Mesendoderm (in vitro differentiated cells): ENCODE results near the gene SP100.
"Not testable (repeated sequence)": the region's sequence is repeated elsewhere in the genome, so short reads cannot be mapped to it uniquely, and the experiment has no call there.

Source experiments
- DNase-seq: peaks from one replicate; pipeline ENCODE4 v3.0.0; 2013
- H2AK5ac ChIP-seq: 2 replicates; pipeline ENCODE4 v1.6.1; 2013; ENCODE audit warnings: low read length, inconsistent platforms
- H2BK120ac ChIP-seq: 2 replicates; pipeline ENCODE4 v1.6.1; 2013; ENCODE audit warnings: low read depth, mild to moderate bottlenecking, low read length, moderate library complexity, mixed read lengths
- H2BK15ac ChIP-seq: replicated peaks from 2 replicates; pipeline ENCODE4 v1.6.1; 2013; ENCODE audit warnings: low read depth, mild to moderate bottlenecking, moderate library complexity
- H2BK5ac ChIP-seq: 2 replicates; pipeline ENCODE4 v1.6.1; 2013; ENCODE audit warnings: low read length, inconsistent platforms
- H3K18ac ChIP-seq: 2 replicates; pipeline ENCODE4 v1.6.1; 2013; ENCODE audit warnings: mild to moderate bottlenecking, low read length, mixed read lengths
- H3K23ac ChIP-seq: one replicate; pipeline ENCODE4 v1.6.1; 2013; ENCODE audit warnings: low read length
- H3K27ac ChIP-seq: 2 replicates; pipeline ENCODE4 v1.5.1; 2013; ENCODE audit warnings: low read depth, mild to moderate bottlenecking, inconsistent platforms, low read length, moderate library complexity
- H3K27me3 ChIP-seq: 2 replicates; pipeline ENCODE4 v1.6.1; 2013; ENCODE audit warnings: low read length, control low read depth, mild to moderate bottlenecking, inconsistent platforms; ENCODE audit not compliant: insufficient read depth, poor library complexity
- H3K36me3 ChIP-seq: 2 replicates; pipeline ENCODE4 v1.6.1; 2013; ENCODE audit warnings: low read length, inconsistent platforms; ENCODE audit not compliant: control insufficient read depth, insufficient read depth
- H3K4ac ChIP-seq: one replicate; pipeline ENCODE4 v1.6.1; 2013; ENCODE audit warnings: low read depth, mild to moderate bottlenecking, low read length, moderate library complexity
- H3K4me1 ChIP-seq: 2 replicates; pipeline ENCODE4 v1.6.1; 2013; ENCODE audit warnings: low read depth, low read length, inconsistent platforms; ENCODE audit not compliant: control insufficient read depth
- H3K4me2 ChIP-seq: 2 replicates; pipeline ENCODE4 v1.6.1; 2013; ENCODE audit warnings: low read length
- H3K4me3 ChIP-seq: 2 replicates; pipeline ENCODE4 v1.5.1; 2013; ENCODE audit warnings: mild to moderate bottlenecking, low read length
- H3K56ac ChIP-seq: one replicate; pipeline ENCODE4 v1.6.1; 2013; ENCODE audit warnings: low read length
- H3K79me1 ChIP-seq: 2 replicates; pipeline ENCODE4 v1.6.1; 2013; ENCODE audit warnings: low read length, inconsistent platforms
- H3K79me2 ChIP-seq: 2 replicates; pipeline ENCODE4 v1.6.1; 2013; ENCODE audit warnings: mild to moderate bottlenecking, low read length; ENCODE audit not compliant: control insufficient read depth, insufficient read depth
- H3K9ac ChIP-seq: 2 replicates; pipeline ENCODE4 v1.6.1; 2013; ENCODE audit warnings: low read length, inconsistent platforms
- H4K5ac ChIP-seq: one replicate; pipeline ENCODE4 v1.6.1; 2013; ENCODE audit warnings: low read length
- H4K8ac ChIP-seq: one replicate; pipeline ENCODE4 v1.6.1; 2013; ENCODE audit warnings: low read depth, mild to moderate bottlenecking, control low read depth, low read length, moderate library complexity
- WGBS: extraction: QIAGEN DNeasy Blood & Tissue Kit; methylation state at CpG from one replicate; pipeline ENCODE4 v1.1.7; 2013; ENCODE audit warnings: low lambda C conversion rate, missing lambda C conversion rate; ENCODE audit not compliant: insufficient coverage; ENCODE audit errors: extremely low coverage; 5-methylcytosine and 5-hydroxymethylcytosine counted together

Gene SP100

GRCh38 chr2:230400041-230400440 is 16.0 kb upstream of the SP100 start:
- Histone ChIP-seq H2BK15ac (no peak overlapping the region), H3K79me1 (no peaks in the 10 kb centered on the region), H4K5ac (no peak overlapping the region), H3K4ac (no peak overlapping the region), H3K79me2 (no peaks in the 10 kb centered on the region), H3K36me3 (no peaks in the 10 kb centered on the region), H3K27ac (no peak overlapping the region), H3K23ac (no peak overlapping the region), H3K4me3 (no peak overlapping the region), H3K56ac (no peak overlapping the region), H4K8ac (no peak overlapping the region), H2AK5ac (no peak overlapping the region), H3K18ac (no peak overlapping the region), H3K9ac (no peak overlapping the region), H2BK5ac (no peak overlapping the region), H3K4me1 (no peaks in the 10 kb centered on the region), H3K27me3 (no peaks in the 10 kb centered on the region), H3K4me2 (no peak overlapping the region), H2BK120ac (no peak overlapping the region)
- WGBS: no CpG with 5 or more reads among the region's 7 CpGs
- DNase-seq: no peak

DNA sequence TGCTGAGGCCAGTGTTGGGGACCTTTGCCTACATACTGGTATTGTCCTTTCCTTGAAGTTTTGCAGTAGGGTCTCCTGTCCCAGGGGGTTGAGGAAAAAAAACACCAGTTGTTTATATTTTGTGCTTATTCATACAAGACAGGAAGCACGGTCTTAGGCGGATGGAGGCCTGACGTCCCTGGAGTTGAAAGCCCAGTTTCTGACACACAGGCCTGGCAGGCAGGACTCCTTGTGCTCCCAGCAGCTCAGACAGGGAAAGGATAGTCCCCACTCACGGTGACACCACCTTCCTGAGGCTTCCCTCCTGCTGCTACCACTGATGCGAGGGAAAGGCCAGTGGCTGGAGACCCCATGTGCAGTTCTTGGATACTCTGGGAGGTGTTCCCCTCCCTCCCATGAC is 15.5 kb upstream of the SP100 start:
- H3K79me1 ChIP-seq: no peaks in the 10 kb centered on the region
- no peak overlapping the region for H2BK15ac ChIP-seq
- WGBS: no CpG with 5 or more reads among the region's 5 CpGs
- no peaks in the 10 kb centered on the region for H3K27me3 ChIP-seq
- no peaks in the 10 kb centered on the region for H3K36me3 ChIP-seq
- no peak overlapping the region for H3K9ac ChIP-seq
- no peak overlapping the region for H4K8ac ChIP-seq
- H3K4me3 ChIP-seq: no peak overlapping the region
- no peak overlapping the region for H2BK5ac ChIP-seq
- H3K27ac ChIP-seq: no peak overlapping the region
- no peak for DNase-seq
- no peak overlapping the region for H2AK5ac ChIP-seq
- no peak overlapping the region for H3K18ac ChIP-seq
- no peak overlapping the region for H3K4ac ChIP-seq
- H4K5ac ChIP-seq: no peak overlapping the region
- H3K4me2 ChIP-seq: no peak overlapping the region
- H3K56ac ChIP-seq: no peak overlapping the region
- no peak overlapping the region for H2BK120ac ChIP-seq
- H3K79me2 ChIP-seq: no peaks in the 10 kb centered on the region
- H3K4me1 ChIP-seq: no peaks in the 10 kb centered on the region
- no peak overlapping the region for H3K23ac ChIP-seq

DNA sequence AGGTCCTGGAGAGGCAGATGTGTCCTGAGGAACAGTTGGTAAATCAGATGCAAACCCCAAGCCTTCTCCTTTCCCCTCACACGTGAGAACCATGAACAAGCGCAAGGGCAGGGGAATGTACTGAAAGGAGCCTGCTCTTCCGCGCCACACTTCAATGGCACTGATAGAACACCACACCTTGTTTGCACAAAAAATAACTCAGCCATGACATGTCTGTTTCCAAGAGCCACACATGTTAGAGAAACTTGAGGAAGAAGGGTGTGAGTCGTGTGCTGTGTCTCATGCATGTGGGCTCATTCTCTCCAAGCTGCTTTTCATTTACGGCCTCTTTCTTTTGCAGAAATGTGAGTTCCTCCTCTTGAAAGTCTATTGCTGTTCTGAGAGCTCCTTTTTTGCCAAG is 15.0 kb upstream of the SP100 start:
- not testable (repeated sequence) for H3K4me1 ChIP-seq, H3K56ac ChIP-seq, H2BK120ac ChIP-seq, H3K9ac ChIP-seq, H3K4ac ChIP-seq, H2AK5ac ChIP-seq, H3K4me2 ChIP-seq, H3K18ac ChIP-seq, H3K79me1 ChIP-seq, H4K8ac ChIP-seq, H4K5ac ChIP-seq, H3K27ac ChIP-seq, H3K79me2 ChIP-seq, DNase-seq, H3K36me3 ChIP-seq, H3K23ac ChIP-seq, H2BK5ac ChIP-seq, H2BK15ac ChIP-seq, H3K27me3 ChIP-seq, H3K4me3 ChIP-seq
- no CpG with 5 or more reads among the region's 6 CpGs for WGBS

DNA sequence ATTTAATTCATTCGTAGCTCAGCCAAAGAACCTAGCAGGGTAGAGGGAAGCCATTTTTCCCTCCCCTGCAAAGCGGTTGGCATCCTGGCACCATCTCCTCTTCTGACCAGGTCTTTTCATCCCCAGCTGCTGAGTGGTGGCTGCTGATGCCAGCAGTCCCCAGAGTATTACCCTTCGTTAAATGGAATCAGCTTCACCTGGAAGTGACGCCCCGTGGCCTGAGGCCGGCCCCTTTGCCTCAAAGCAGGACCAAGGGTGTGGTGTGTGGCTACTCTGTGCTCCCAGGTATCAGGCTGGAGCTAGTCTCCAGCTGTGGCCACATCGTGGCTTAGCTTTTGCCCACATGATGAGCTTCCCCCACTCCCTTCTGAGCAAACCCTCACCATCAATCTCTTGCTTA is 12.3 kb upstream of the SP100 start:
- no peak overlapping the region for H2BK120ac ChIP-seq
- H3K36me3 ChIP-seq: no peaks in the 10 kb centered on the region
- no peak overlapping the region for H3K4me2 ChIP-seq
- no peak overlapping the region for H4K8ac ChIP-seq
- no peak overlapping the region for H2BK5ac ChIP-seq
- H3K4me1 ChIP-seq: no peaks in the 10 kb centered on the region
- WGBS: no CpG with 5 or more reads among the region's 7 CpGs
- H2AK5ac ChIP-seq: no peak overlapping the region
- H3K4me3 ChIP-seq: no peak overlapping the region
- DNase-seq: no peak
- H3K9ac ChIP-seq: no peak overlapping the region
- H3K23ac ChIP-seq: no peak overlapping the region
- no peak overlapping the region for H3K4ac ChIP-seq
- H3K56ac ChIP-seq: no peak overlapping the region
- H3K79me2 ChIP-seq: no peaks in the 10 kb centered on the region
- H3K27ac ChIP-seq: no peak overlapping the region
- H3K79me1 ChIP-seq: no peaks in the 10 kb centered on the region
- no peak overlapping the region for H3K18ac ChIP-seq
- no peak overlapping the region for H2BK15ac ChIP-seq
- H4K5ac ChIP-seq: no peak overlapping the region
- no peaks in the 10 kb centered on the region for H3K27me3 ChIP-seq

GRCh38 chr2:230405824-230406223 is 10.2 kb upstream of the SP100 start:
- no CpG with 5 or more reads among the region's 3 CpGs for WGBS
- Histone ChIP-seq H4K5ac (no peak overlapping the region), H2BK15ac (no peak overlapping the region), H3K4ac (no peak overlapping the region), H2BK120ac (no peak overlapping the region), H3K23ac (no peak overlapping the region), H3K36me3 (no peaks in the 10 kb centered on the region), H2BK5ac (no peak overlapping the region), H3K56ac (no peak overlapping the region), H2AK5ac (no peak overlapping the region), H3K79me1 (no peaks in the 10 kb centered on the region), H3K18ac (no peak overlapping the region), H3K27me3 (no peaks in the 10 kb centered on the region), H3K4me3 (no peak overlapping the region), H4K8ac (no peak overlapping the region), H3K79me2 (no peaks in the 10 kb centered on the region), H3K4me1 (no peaks in the 10 kb centered on the region), H3K9ac (no peak overlapping the region), H3K27ac (no peak overlapping the region), H3K4me2 (no peak overlapping the region)
- no peak for DNase-seq

DNA sequence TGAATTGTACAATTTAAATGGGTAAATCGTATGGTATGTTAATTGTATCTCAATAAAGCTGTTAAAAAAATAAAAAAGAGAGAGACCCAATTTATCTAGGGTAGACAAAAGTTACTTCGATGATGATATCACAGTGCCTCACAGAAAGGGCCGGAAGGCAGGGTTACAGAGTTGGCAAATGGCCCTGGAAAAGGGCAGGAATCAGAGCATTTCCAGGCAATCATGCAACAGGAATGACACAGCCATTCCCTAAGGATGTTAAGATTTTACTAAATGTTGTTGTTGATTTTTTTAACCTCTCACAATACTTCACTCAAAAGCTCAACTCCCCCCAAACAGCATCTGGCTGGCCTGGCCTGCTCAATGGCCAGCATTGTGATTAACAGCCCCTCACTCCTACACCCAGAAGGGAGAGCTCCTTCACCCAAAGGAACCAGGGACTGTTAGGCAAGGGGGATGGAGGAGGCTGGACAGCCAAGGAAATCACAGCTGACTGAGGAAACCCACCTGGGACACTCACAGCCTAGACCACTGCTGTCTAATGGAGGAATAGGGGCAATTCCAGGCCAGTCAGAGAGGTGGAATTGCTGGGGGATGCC is 7.7 kb upstream of the SP100 start:
- Histone ChIP-seq H3K56ac (no peak overlapping the region), H2BK120ac (no peak overlapping the region), H3K4me3 (no peak overlapping the region), H4K5ac (no peak overlapping the region), H3K4me1 (no peaks in the 10 kb centered on the region), H3K9ac (no peak overlapping the region), H3K18ac (no peak overlapping the region), H3K79me1 (no peaks in the 10 kb centered on the region), H2BK5ac (no peak overlapping the region), H2BK15ac (no peak overlapping the region), H3K36me3 (no peaks in the 10 kb centered on the region), H3K23ac (no peak overlapping the region), H3K27me3 (no peaks in the 10 kb centered on the region), H3K79me2 (no peaks in the 10 kb centered on the region), H3K27ac (no peak overlapping the region), H3K4me2 (no peak overlapping the region), H2AK5ac (no peak overlapping the region), H4K8ac (no peak overlapping the region), H3K4ac (no peak overlapping the region)
- no CpG with 5 or more reads among the region's 3 CpGs for WGBS
- DNase-seq: no peak
